Ammon's horn (tissue), 1 donor: ENCODE measurements around the gene KRTAP5-4.
"Not testable (repeated sequence)": the region's sequence is repeated elsewhere in the genome, so short reads cannot be mapped to it uniquely, and the experiment has no call there.

Experiments
- DNase-seq: peaks from one replicate; pipeline ENCODE4 v3.0.0-alpha.2; 2016; ENCODE audit warnings: low spot score

The KRTAP5-4 gene

GRCh38 chr11:1652771-1653540 is 31.0 kb upstream of the KRTAP5-4 start:
- peak; percentile 83 for DNase-seq

GRCh38 chr11:1652442-1652770 is 30.5 kb upstream of the KRTAP5-4 start:
- no peak for DNase-seq

GRCh38 chr11:1652026-1652425 is 30.1 kb upstream of the KRTAP5-4 start:
- no peak for DNase-seq

DNA sequence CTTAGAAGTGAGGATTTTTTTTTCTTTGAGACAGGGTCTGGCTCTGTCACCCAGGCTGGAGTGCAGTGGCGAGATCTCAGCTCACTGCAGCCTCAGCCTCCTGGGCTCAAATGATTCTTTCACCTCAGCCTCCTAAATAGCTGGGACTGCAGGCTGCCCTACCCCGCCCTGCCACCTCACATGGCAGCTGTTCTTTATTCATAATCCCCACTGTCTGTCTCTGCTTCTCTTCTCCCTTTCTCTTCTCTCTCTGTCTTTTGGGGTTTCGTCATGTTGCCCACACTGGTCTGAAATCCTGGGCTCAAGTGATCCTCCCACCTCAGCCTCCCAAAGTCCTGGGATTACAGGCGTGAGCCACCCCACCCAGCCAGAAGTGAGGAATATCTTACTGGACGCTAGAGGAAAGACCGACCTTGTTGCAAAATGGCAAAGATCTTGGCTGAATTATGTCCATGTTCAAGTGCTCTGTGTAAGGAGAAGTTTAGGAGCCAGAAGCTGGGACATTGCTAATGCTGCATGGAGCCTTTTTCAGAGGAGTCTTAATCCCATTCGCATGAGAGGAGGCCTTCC is 29.6 kb upstream of the KRTAP5-4 start:
- DNase-seq = no peak

GRCh38 chr11:1650918-1651262 is 29.0 kb upstream of the KRTAP5-4 start:
- DNase-seq = no peak

- DNase-seq = no peak
Observed at GRCh38 chr11:1650034-1650917, 28.3 kb upstream of the KRTAP5-4 start.

DNA sequence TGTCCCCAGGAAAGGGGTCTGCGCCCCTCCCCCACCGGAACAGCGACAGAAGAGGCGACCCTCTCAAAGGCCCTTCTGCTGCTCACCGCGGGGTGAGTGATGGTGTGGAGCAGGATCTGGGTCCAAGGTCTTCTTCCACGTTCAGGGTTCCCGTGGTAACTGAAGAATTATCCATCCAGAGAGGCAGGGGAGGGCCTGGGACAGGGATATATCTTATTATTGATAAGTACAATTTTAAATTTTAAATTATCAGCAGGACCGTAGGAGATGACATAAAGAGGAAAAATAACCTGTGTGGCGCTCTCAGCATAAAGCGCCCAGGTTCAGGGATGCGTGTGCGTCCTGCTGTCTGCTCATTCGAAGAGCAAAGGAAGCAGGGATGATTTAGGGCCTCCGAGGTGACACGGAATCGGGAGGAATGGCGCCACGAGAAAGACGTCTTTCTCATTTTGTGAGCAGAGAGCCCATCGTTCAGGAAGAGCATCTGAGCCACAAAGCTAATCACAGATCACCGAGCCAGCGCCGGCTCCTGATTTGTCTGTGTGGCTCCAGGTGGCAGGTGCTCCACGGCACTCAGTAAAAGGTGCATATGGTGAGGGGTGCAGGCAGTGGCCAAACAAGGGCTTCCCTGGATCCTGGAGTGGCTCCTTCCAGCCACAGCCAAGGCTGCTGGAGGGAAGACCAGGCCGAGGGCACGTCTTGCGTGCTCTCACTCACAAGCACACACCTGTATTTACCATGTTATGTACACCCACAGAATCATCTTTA is 26.9 kb upstream of the KRTAP5-4 start:
- DNase-seq = no peak

- no peak for DNase-seq
Observed at GRCh38 chr11:1647901-1648652, 26.1 kb upstream of the KRTAP5-4 start.

- DNase-seq = not testable (repeated sequence)
Observed at GRCh38 chr11:1646540-1646939, 24.6 kb upstream of the KRTAP5-4 start.

- no peak for DNase-seq
Observed at GRCh38 chr11:1645357-1645821, 23.5 kb upstream of the KRTAP5-4 start.

DNA sequence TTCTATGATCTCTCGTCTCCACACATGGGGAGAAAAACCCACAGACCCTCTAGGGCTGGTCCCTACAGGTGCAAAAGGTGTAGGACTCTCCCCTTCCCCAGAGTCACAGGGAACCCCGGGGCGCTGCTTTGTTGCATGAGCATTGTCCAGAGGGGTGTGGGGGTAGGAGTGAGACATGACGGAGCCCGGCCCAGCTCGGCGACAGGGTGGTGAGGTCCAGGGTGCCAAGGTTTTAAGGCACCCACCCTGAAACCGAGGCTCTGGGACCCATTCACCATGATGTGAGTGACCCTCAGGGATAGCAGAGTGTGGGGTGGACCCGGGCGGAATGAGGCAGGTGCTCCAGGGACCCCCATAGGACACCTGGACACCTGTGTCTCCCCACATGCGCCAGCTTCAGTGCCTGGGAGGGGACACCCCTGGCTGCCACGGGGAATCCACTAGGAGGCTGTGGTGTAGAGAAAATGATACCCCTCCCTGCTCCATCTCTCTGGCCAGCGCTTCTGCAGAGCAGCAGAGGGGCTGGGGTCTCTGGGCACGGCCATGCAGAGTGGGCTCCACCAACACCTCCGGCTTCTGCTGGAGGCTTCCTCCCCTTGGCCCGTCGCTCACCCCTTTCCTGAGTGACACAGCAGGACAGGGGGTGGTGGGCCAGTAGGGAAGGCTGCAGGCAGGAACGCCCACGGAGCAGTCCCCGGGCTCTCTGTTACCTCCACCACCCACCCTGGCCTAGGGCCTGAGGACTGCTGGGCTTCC is 22.8 kb upstream of the KRTAP5-4 start:
- no peak for DNase-seq

- no peak for DNase-seq
Observed at GRCh38 chr11:1643146-1643690, 21.3 kb upstream of the KRTAP5-4 start.

DNA sequence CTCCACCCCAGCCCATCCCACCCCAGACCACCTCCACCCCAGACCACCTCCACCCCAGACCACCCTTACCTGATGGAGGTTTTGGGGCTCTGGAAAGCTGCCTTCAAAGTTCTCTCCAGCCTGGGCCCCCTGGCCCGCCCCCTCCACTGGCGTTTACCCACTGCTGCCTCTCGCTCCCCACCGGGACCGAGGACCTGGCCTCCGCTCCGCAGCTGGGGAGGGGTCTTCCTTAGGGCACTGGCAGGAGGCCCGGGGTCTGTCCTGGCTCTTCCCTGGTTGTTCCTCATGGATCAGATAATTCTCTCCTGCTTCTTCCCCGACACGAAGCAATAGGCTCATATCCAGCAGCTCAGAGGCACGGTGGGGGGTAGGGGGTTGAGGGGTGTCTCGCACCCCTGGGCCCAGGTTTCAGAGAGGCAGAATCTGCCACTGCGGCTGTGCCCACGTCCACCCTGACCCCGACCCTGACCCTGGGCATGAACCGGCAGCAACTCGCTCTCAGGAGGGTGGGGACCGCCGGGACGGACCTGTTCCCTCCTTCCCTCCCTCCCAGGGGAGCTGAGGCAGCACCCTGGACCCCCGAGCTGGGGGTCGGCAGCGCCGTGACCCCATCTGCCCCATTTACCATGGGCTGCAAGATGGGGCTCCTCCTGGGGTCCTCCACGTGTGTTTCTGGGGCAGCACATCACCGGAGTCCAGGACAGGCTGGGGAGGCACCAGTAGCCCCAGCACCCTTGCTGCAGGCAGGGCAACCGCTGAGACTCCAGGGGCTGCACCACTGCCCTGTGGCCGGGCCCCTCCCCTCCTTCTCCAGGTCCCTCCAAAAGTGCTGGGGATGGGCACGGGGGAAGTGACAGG is 20.6 kb upstream of the KRTAP5-4 start:
- no peak for DNase-seq

- DNase-seq = no peak
Observed at GRCh38 chr11:1641096-1641495, 19.2 kb upstream of the KRTAP5-4 start.

DNA sequence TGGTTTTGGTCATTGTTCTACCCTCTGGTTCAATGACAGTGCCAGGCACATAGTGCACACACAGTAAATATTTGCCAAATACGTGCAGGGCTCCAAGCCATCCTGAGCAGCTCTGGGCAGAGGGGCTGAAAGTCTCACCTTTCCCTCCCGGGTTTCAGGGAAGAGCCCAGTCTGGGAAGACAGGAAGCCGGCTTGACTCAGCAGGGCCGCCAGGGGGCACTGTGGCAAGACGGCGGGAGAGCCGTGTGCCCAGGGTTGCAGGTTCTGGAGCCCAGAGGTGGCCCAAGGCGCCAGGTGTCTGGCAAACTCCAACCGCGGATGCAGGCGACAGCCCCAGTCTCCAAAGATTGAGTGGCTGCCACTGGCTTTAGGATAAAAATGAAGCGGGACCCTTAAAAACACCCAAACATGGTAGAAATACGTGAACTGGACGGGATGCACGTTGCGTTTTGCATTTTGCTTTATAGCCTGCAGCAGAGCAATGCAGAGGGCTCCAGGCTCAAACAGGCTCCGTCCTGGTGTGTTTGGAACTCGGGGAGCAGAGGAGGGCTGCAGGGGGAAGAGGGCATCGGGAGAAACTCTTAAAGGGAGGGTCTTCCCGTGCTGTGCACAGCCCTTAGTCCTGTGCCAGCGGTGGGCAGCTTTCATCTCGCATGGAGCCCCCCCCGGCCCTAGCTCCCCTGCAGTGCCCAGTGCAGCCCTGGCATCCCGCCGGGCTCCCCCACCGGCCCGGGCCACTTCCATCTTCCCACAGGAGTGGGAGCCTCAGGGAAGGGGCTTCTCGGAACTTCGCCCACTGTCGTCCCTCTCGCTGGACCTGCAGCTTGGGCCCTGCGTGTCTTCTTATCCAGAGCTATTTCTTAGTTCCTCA is 18.4 kb upstream of the KRTAP5-4 start:
- DNase-seq = peak; percentile 24

- DNase-seq = no peak
Observed at GRCh38 chr11:1639666-1640065, 17.7 kb upstream of the KRTAP5-4 start.

DNA sequence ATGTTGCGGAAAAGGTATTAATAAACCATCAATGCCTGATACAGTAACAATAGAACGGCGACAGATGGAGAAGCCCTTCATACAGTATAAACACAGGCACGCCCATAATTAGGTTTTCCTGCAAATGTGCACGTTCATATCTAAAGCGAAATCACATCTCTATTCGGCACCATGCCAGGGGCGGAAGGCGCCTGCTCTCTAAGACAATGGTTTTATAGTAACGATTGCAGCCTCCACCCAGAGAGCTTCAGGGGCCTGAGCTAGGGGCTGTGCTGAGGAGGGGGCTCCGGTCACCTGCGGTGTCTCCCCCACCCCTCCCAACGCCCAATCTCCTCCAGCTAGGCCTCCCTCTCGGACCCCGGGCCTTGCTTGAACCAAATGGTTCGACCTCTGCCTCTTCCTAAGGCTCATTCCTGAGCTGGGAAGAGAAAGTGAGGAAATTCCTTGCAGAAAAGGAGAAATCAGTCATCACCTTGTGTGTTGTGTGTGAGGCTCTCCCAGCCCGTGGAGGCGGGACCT is 17.2 kb upstream of the KRTAP5-4 start:
- DNase-seq = no peak

GRCh38 chr11:1638344-1638743 is 16.4 kb upstream of the KRTAP5-4 start:
- DNase-seq = no peak
